ENCODE data around the gene TRMT1.

TRMT1 gene

DNA sequence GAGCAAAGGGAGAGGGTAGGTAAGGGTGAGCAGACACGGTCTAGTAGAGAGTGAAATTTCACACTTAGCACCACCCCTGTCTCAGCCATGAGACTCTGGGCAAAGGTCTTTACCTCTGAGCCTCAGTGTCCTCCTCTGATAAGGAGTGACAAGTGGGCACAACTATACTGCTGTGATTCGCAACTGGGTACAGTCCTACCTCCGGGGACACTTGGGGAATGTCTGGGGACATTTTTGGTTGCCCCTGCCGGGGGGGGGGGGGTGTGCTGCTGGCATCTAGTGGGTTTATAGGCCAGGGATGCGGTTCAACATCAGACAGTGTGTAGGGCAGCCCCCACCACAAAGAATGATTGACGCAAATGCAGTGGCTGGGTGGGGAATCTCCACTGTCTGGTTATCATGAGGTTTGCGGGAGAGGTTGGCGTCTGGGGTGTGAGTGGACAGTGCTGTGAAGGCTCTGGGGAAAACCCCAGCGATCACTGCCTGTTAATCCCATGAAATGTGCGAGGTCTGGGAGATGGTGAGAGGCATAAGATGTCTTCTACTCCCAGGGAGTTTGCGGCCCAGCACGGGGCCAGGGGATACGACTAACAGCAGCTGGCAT, 5.8 kb upstream of the TRMT1 start:
- Histone ChIP-seq H3K36me3 (ENCODE audit: insufficient read depth, low read length) (peaks cover 6% of the 10 kb centered on the region; the same call in 1 of the 2 replicates), H2AFZ (ENCODE audit: low read length) (no peak overlapping the region), H4K20me1 (ENCODE audit: insufficient read depth, low read length, poor library complexity, severe bottlenecking) (peaks cover 61% of the 10 kb centered on the region), H3K27me3 (ENCODE audit: insufficient read depth, low read length, poor library complexity, severe bottlenecking) (no peaks in the 10 kb centered on the region), H3F3A (ENCODE audit: low read depth) (no peaks in the 10 kb centered on the region), H3K9ac (ENCODE audit: low read depth, low read length, poor library complexity, severe bottlenecking) (peak overlapping the region; percentile 40), H3K9me2 (replicated peaks; ENCODE audit: low read depth, low read length) (no peaks in the 10 kb centered on the region), H3K4me1 (ENCODE audit: insufficient read depth, low read length, poor library complexity, severe bottlenecking) (peaks cover 35% of the 10 kb centered on the region), H3K4me2 (ENCODE audit: low read depth, low read length, poor library complexity, severe bottlenecking) (peak overlapping the region; percentile 100), H3K4me3 (ENCODE audit: low read length, poor library complexity, severe bottlenecking) (peak overlapping the region; percentile 23), H3K9me3 (ENCODE audit: insufficient read depth, low read depth, low read length) (no peaks in the 10 kb centered on the region), H3K79me2 (ENCODE audit: insufficient read depth, low read length) (peaks cover 93% of the 10 kb centered on the region)
- TF ChIP-seq, protein P1, sequence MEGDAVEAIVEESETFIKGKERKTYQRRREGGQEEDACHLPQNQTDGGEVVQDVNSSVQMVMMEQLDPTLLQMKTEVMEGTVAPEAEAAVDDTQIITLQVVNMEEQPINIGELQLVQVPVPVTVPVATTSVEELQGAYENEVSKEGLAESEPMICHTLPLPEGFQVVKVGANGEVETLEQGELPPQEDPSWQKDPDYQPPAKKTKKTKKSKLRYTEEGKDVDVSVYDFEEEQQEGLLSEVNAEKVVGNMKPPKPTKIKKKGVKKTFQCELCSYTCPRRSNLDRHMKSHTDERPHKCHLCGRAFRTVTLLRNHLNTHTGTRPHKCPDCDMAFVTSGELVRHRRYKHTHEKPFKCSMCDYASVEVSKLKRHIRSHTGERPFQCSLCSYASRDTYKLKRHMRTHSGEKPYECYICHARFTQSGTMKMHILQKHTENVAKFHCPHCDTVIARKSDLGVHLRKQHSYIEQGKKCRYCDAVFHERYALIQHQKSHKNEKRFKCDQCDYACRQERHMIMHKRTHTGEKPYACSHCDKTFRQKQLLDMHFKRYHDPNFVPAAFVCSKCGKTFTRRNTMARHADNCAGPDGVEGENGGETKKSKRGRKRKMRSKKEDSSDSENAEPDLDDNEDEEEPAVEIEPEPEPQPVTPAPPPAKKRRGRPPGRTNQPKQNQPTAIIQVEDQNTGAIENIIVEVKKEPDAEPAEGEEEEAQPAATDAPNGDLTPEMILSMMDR (conservative IDR thresholded peaks at IDR 0.05; ENCODE audit: low read length), result no peak
- TF ChIP-seq EZH2phosphoT487 (IDR thresholded peaks at IDR 0.05; ENCODE audit: borderline replicate concordance), result no peak

DNA sequence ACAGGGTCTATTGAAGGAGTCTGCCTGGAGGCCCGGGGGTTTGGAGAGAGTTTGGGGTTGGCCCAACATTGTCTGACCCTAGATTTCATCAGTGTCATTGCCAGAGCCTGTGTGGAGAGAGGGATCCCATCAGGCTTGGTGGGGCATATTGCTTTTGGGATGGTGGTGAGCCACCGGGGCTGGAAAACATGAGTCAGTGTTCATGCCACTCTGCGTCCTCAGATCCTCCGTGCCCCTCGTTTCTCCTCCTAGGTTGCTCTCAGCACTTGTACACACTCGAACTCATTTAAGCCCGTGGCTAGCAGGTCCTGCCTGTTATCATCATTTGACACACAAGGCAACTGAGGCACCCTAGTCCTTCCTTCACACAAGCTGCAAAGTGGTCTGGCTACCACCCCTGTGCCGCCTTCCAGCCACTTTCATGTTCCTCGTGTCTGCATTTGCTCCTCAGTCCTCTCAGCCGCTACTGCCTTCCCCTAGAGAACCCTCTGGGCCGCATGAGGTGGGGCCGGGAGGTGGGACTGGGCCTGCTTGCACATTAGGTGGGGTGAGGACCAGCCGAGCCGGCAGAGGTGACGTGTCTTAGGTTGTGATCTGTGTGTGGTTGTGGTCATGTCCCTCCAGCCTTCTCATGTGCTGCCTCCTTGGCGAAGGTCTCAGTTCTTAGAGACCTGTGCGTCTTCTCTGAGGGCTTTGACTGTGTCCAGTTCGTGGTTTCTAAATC, 5.2 kb upstream of the TRMT1 start:
- Histone ChIP-seq H3K27me3 (ENCODE audit: insufficient read depth, low read length, poor library complexity, severe bottlenecking) (no peaks in the 10 kb centered on the region), H2AFZ (ENCODE audit: low read length) (no peak overlapping the region), H3K4me3 (ENCODE audit: low read length, poor library complexity, severe bottlenecking) (peak overlapping the region; percentile 23), H3K9me2 (replicated peaks; ENCODE audit: low read depth, low read length) (no peaks in the 10 kb centered on the region), H3K79me2 (ENCODE audit: insufficient read depth, low read length) (peaks cover 94% of the 10 kb centered on the region), H3K4me1 (ENCODE audit: insufficient read depth, low read length, poor library complexity, severe bottlenecking) (peaks cover 41% of the 10 kb centered on the region), H3K4me2 (ENCODE audit: low read depth, low read length, poor library complexity, severe bottlenecking) (peak overlapping the region; percentile 100), H3F3A (ENCODE audit: low read depth) (no peaks in the 10 kb centered on the region), H3K9me3 (ENCODE audit: insufficient read depth, low read depth, low read length) (no peaks in the 10 kb centered on the region), H4K20me1 (ENCODE audit: insufficient read depth, low read length, poor library complexity, severe bottlenecking) (peaks cover 60% of the 10 kb centered on the region), H3K9ac (ENCODE audit: low read depth, low read length, poor library complexity, severe bottlenecking) (peak overlapping the region; percentile 40), H3K36me3 (ENCODE audit: insufficient read depth, low read length) (peaks cover 6% of the 10 kb centered on the region; the same call in 1 of the 2 replicates)
- no peak for TF ChIP-seq EZH2phosphoT487 (IDR thresholded peaks at IDR 0.05; ENCODE audit: borderline replicate concordance)
- TF ChIP-seq, protein P1 (conservative IDR thresholded peaks at IDR 0.05; ENCODE audit: low read length), result no peak

DNA sequence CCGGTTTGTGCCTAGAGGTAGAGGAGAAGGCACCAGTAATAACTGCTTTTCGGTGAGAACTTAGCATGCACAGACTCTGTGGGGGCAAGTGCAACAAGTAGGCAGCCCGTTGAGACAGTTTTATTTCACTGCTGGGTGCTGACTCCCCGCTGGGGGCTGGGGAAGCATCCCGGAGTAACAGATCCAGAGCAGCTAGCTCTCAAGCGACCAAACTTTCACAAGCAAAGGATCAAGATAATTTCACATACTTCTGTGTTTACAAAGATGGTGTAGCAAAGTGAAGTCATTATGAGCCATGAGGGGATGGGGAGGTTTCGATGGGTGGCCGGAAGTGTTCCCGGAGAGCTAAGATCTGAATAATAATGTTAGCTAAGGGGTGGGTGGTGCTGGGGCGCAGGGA, 4.3 kb upstream of the TRMT1 start:
- Histone ChIP-seq H3K79me2 (ENCODE audit: insufficient read depth, low read length) (peaks cover 90% of the 10 kb centered on the region), H3K9ac (ENCODE audit: low read depth, low read length, poor library complexity, severe bottlenecking) (peak overlapping the region; percentile 40), H3K4me1 (ENCODE audit: insufficient read depth, low read length, poor library complexity, severe bottlenecking) (peaks cover 44% of the 10 kb centered on the region), H3K27me3 (ENCODE audit: insufficient read depth, low read length, poor library complexity, severe bottlenecking) (no peaks in the 10 kb centered on the region), H3K4me2 (ENCODE audit: low read depth, low read length, poor library complexity, severe bottlenecking) (peak overlapping the region; percentile 100), H4K20me1 (ENCODE audit: insufficient read depth, low read length, poor library complexity, severe bottlenecking) (peaks cover 60% of the 10 kb centered on the region), H3K9me3 (ENCODE audit: insufficient read depth, low read depth, low read length) (no peaks in the 10 kb centered on the region), H3K36me3 (ENCODE audit: insufficient read depth, low read length) (no peaks in the 10 kb centered on the region), H3K4me3 (ENCODE audit: low read length, poor library complexity, severe bottlenecking) (peak overlapping the region; percentile 99), H3F3A (ENCODE audit: low read depth) (no peaks in the 10 kb centered on the region), H3K9me2 (replicated peaks; ENCODE audit: low read depth, low read length) (no peaks in the 10 kb centered on the region), H2AFZ (ENCODE audit: low read length) (no peak overlapping the region)
- TF ChIP-seq, protein P1 (conservative IDR thresholded peaks at IDR 0.05; ENCODE audit: low read length), result no peak
- no peak for TF ChIP-seq EZH2phosphoT487 (IDR thresholded peaks at IDR 0.05; ENCODE audit: borderline replicate concordance)
